ENCODE measurements around the gene GNAI2.
A peak's percentile ranks its signal among the peaks of the same experiment; 100 is the strongest.

DNA sequence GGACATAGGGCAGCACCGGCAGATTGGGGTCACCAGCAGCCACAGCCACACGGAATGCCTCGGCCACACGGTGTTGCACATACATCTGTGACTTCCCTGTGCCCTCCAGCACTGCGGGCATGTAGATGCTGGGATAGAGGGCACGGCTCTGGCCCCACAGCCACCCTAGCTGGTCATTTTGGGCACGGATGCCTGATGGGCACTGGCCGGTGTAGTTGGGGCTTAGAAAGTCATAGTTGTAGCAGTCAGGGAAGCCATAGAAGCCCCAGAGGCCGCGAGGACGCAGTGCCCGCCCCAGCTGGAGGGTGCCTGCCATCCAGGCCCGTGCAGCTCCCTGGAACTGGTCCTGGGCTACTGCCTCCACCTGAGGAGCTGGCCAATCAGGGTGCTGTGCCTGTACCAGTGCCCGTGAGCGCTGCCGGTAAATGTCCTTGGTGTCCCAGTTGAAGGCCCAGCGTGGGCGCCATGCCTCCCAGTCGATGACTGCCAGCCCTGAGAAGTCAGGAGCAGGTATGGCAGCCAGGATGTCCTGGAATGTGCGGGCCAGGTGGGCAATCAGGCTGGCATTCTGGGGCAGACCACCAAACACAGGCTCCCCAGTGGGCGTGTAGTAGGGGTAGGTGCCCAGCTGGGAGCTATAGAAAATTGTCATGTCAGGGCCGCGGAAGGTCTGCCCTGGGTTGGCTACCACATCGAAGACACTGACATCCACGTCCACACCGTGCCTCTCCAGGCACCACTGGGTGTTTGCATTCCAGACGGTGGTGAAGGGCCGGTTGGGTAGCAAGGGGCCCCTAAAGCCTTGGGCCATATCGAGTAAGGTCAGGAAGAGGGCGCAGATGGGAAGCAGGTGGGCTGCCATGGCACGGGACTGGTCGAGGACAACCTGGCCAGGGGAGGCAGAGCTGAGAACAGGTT lies 66.3 kb downstream of the GNAI2 start:
- TF ChIP-seq CTCF (IDR thresholded peaks at IDR 0.05; ENCODE audit: extremely low read depth in 1 of 2, insufficient read depth in 1 of 2, low read depth in 1 of 2, low read length in 2 of 2): no peak
- TF ChIP-seq POLR2AphosphoS5 (IDR thresholded peaks at IDR 0.05; ENCODE audit: insufficient read depth, low read depth, low read length): no peak
- peak; percentile 3 for TF ChIP-seq POLR2A (IDR thresholded peaks at IDR 0.05; ENCODE audit: low read depth, low read length)
- no peak for TF ChIP-seq EZH2 (IDR thresholded peaks at IDR 0.05; ENCODE audit: borderline replicate concordance, low read depth, low read length, severe bottlenecking)
- TF ChIP-seq FOS (IDR thresholded peaks at IDR 0.05; ENCODE audit: borderline replicate concordance, insufficient read depth, low read length): no peak
- TF ChIP-seq, protein P1, sequence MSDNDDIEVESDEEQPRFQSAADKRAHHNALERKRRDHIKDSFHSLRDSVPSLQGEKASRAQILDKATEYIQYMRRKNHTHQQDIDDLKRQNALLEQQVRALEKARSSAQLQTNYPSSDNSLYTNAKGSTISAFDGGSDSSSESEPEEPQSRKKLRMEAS (IDR thresholded peaks at IDR 0.05; ENCODE audit: insufficient read depth, insufficient read length): no peak
- TF ChIP-seq JUN (IDR thresholded peaks at IDR 0.05; ENCODE audit: borderline replicate concordance, insufficient read depth, insufficient read length, low read depth): no peak

All from endothelial cell of umbilical vein (primary cell).